CD4-positive, alpha-beta T cell (primary cell): ENCODE measurements around the gene RBM5. TPM values are rescaled to one million over a fixed set of nuclear protein-coding genes. Genes with fewer than 3 reads are reported as not detected.

Experiments
- ATAC-seq: fragments of 200-7000 bp; cut with Tn5 transposase; one replicate; pipeline ENCODE4 v1.10.0; 2022; ENCODE audit warnings: mild to moderate bottlenecking; ENCODE audit not compliant: poor library complexity
- CTCF ChIA-PET: fragments of 350-600 bp; sonication (Branson Sonifier 250); formaldehyde crosslinking; loops from one replicate; lab custom pipeline; 2021; ENCODE audit warnings: antibody characterized with exemption, inconsistent platforms; lab: Charles Lee
- POLR2A ChIA-PET: fragments of 350-600 bp; sonication (Branson Sonifier 250); formaldehyde crosslinking; loops from one replicate; lab custom pipeline; 2021; ENCODE audit warnings: antibody characterized with exemption, inconsistent platforms; lab: Charles Lee
- DNase-seq, 14 experiments: peaks; one replicate each; pipeline ENCODE4 v3.0.0-alpha.2; 2013 to 2020; ENCODE audit warnings: mixed read lengths in 2 of 14
- H3K27ac ChIP-seq, 2 donors: one replicate each; pipeline versions ENCODE4 v1.5.1 to v1.7.0; 2013; ENCODE audit warnings: low read length in 2 of 2, low read depth in 1 of 2, mild to moderate bottlenecking in 1 of 2
- H3K27me3 ChIP-seq, 2 experiments: 1 replicate in 1 of 2; 2 replicates in 1 of 2; pipeline versions ENCODE4 v1.6.1 to v1.7.0; 2013; ENCODE audit warnings: low read length in 2 of 2, control low read depth in 1 of 2, mild to moderate bottlenecking in 1 of 2, moderate library complexity in 1 of 2; ENCODE audit not compliant: insufficient read depth in 2 of 2, control insufficient read depth in 1 of 2
- H3K36me3 ChIP-seq: one replicate; pipeline ENCODE4 v1.6.1; 2013; ENCODE audit warnings: low read length, control low read depth; ENCODE audit not compliant: insufficient read depth
- H3K4me1 ChIP-seq: one replicate; pipeline ENCODE4 v1.6.1; 2013; ENCODE audit warnings: low read length, control low read depth; ENCODE audit not compliant: insufficient read depth
- H3K4me3 ChIP-seq: one replicate; pipeline ENCODE4 v1.5.1; 2013; ENCODE audit warnings: mild to moderate bottlenecking, low read length, moderate library complexity
- H3K9me3 ChIP-seq, 2 experiments: 1 replicate in 1 of 2; 2 replicates in 1 of 2; pipeline versions ENCODE4 v1.6.1 to v1.7.0; 2013; ENCODE audit warnings: low read length in 2 of 2, mild to moderate bottlenecking in 2 of 2, control low read depth in 1 of 2, moderate library complexity in 1 of 2; ENCODE audit not compliant: control insufficient read depth in 1 of 2, insufficient read depth in 1 of 2
- H3K27ac Mint-ChIP-seq: one replicate; pipeline ENCODE4 v1.8.0; 2020; ENCODE audit warnings: mixed read lengths
- H3K27me3 Mint-ChIP-seq: one replicate; pipeline ENCODE4 v1.8.0; 2021; ENCODE audit warnings: mixed read lengths
- H3K36me3 Mint-ChIP-seq: one replicate; pipeline ENCODE4 v1.8.0; 2021; ENCODE audit warnings: low read depth, mixed read lengths
- H3K4me1 Mint-ChIP-seq: one replicate; pipeline ENCODE4 v1.8.0; 2021; ENCODE audit warnings: low read depth, mixed read lengths
- H3K4me3 Mint-ChIP-seq: one replicate; pipeline ENCODE4 v1.8.0; 2020; ENCODE audit warnings: mild to moderate bottlenecking, mixed read lengths
- H3K9me3 Mint-ChIP-seq: one replicate; pipeline ENCODE4 v1.8.0; 2020; ENCODE audit warnings: mixed read lengths
- intact Hi-C, 2 experiments: fragments of 100-400 bp; cut with DNase I in 1 of 2; cut with micrococcal nuclease in 1 of 2; formaldehyde crosslinking; loops; one replicate each; pipeline versions ENCODE4 v1.15.1 to v1.9.0; 2023 to 2025; cut with DNase I, micrococcal nuclease
- total RNA-seq, 174 experiments: library from RNA in 2 of 174; stranded (reverse) in 2 of 174; gene quantifications; one replicate each; pipeline ENCODE4 v1.2.3 and lab custom pipeline; 2021 to 2026
- TF ChIP-seq, protein P1 (sequence below): fragments of 200-600 bp; IDR thresholded peaks from one replicate; pipeline ENCODE4 v1.8.0; 2022; ENCODE audit warnings: antibody characterized with exemption, mild to moderate bottlenecking

RBM5 gene
- total RNA-seq, 2 experiments from 2014 or later, result 324 to 330 TPM

DNA sequence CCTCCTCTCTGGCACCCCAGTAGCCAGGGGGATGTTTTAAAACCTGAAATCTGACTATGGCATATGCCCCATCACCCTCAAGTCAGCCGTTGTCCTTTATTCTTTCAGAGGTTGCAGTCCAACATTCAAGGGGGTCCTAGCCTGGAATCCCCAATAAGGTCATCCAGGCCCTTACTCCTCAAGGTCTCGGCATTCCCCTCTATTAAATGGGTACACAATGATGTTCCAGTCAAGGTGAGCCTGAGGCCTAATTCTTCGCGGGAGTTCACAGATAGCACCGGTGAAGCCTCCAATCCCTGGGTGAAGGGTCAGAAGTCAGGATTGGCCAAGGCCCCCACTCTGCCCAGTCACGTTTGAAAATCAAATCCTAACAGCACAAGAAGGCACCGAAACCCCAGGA, 58.3 kb downstream of the RBM5 start:
- intact Hi-C loops, result no loop called here
- H3K27me3 Mint-ChIP-seq, result peaks cover 5% of the 10 kb centered on the region
- no peak overlapping the region for H3K27ac Mint-ChIP-seq
- H3K36me3 Mint-ChIP-seq, result no peaks in the 10 kb centered on the region
- H3K4me3 Mint-ChIP-seq, result no peak overlapping the region
- no peaks in the 10 kb centered on the region for H3K9me3 ChIP-seq
- H3K27me3 ChIP-seq, result no peaks in the 10 kb centered on the region
- no peak overlapping the region for H3K27ac ChIP-seq
- no peak overlapping the region for H3K4me3 ChIP-seq
- no peaks in the 10 kb centered on the region for H3K9me3 Mint-ChIP-seq
- ATAC-seq (no peak), DNase-seq (no peak)
- H3K4me1 ChIP-seq, result no peaks in the 10 kb centered on the region
- H3K36me3 ChIP-seq, result no peaks in the 10 kb centered on the region
- TF ChIP-seq, protein P1, sequence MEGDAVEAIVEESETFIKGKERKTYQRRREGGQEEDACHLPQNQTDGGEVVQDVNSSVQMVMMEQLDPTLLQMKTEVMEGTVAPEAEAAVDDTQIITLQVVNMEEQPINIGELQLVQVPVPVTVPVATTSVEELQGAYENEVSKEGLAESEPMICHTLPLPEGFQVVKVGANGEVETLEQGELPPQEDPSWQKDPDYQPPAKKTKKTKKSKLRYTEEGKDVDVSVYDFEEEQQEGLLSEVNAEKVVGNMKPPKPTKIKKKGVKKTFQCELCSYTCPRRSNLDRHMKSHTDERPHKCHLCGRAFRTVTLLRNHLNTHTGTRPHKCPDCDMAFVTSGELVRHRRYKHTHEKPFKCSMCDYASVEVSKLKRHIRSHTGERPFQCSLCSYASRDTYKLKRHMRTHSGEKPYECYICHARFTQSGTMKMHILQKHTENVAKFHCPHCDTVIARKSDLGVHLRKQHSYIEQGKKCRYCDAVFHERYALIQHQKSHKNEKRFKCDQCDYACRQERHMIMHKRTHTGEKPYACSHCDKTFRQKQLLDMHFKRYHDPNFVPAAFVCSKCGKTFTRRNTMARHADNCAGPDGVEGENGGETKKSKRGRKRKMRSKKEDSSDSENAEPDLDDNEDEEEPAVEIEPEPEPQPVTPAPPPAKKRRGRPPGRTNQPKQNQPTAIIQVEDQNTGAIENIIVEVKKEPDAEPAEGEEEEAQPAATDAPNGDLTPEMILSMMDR, result no peak
- no peaks in the 10 kb centered on the region for H3K4me1 Mint-ChIP-seq
- ChIA-PET POLR2A (no interaction called here), CTCF (no interaction called here)

DNA sequence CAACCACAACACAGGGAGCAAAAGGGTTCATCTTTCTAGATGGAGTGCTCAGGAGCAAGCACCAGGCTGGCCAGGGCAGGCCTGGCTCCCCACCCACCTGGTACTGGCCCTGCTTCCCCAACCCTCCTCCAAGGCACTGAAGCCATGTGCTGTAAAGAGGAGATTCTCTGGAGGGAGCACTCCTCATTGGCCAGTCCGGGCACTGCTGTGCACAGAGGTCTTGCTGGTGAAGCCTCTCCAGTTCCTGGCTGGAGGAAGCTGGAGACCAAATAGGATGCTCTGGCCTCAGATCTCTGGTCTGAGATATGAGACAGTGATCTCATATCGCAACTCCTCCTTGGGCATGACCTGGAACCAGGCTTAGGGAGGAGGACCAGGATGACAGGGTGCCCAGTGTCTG, 58.7 kb downstream of the RBM5 start:
- no peaks in the 10 kb centered on the region for H3K36me3 Mint-ChIP-seq

DNA sequence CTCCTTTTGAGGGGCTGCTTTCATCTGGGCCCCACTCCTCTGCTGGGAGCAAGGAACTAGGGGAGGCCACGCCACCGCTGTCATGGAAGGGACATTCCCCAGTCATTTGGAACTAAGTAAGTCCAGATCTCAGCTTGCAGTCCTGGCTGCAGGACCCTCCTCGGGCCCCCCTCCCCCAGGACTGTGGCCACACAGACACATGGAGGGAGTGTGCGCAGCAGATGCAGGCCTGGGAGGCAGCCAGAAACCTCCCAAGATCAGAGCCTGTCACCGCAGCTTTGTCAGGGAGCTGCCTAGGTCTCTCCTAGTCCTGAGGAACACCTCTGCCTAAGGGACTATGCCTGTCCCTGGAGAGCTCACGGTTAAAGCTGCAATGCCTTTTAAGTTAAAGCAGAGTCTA, 59.1 kb downstream of the RBM5 start:
- DNase-seq (no peak), ATAC-seq (no peak)
- intact Hi-C loops, result no loop called here
- ChIA-PET CTCF (no interaction called here), POLR2A (no interaction called here)
- no peak overlapping the region for H3K4me3 ChIP-seq
- Mint-ChIP-seq H3K27me3 (peaks cover 5% of the 10 kb centered on the region), H3K4me3 (no peak overlapping the region), H3K4me1 (no peaks in the 10 kb centered on the region), H3K27ac (no peak overlapping the region), H3K9me3 (no peaks in the 10 kb centered on the region), H3K36me3 (no peaks in the 10 kb centered on the region)
- H3K27me3 ChIP-seq, result no peaks in the 10 kb centered on the region
- no peaks in the 10 kb centered on the region for H3K9me3 ChIP-seq
- no peak overlapping the region for H3K27ac ChIP-seq
- no peaks in the 10 kb centered on the region for H3K4me1 ChIP-seq
- TF ChIP-seq, protein P1, result no peak
- H3K36me3 ChIP-seq, result no peaks in the 10 kb centered on the region

More for the DNA sequence above, 58.7 kb downstream of the RBM5 start:
- intact Hi-C loops, result no loop called here
- Mint-ChIP-seq H3K4me1 (no peaks in the 10 kb centered on the region), H3K4me3 (no peak overlapping the region), H3K27ac (no peak overlapping the region), H3K9me3 (no peaks in the 10 kb centered on the region), H3K27me3 (peaks cover 5% of the 10 kb centered on the region)
- H3K4me1 ChIP-seq, result no peaks in the 10 kb centered on the region
- H3K36me3 ChIP-seq, result no peaks in the 10 kb centered on the region
- H3K27ac ChIP-seq, result no peak overlapping the region
- H3K4me3 ChIP-seq, result no peak overlapping the region
- no peak for DNase-seq
- no peaks in the 10 kb centered on the region for H3K9me3 ChIP-seq
- CTCF ChIA-PET, result no interaction called here
- no peaks in the 10 kb centered on the region for H3K27me3 ChIP-seq
- TF ChIP-seq, protein P1, result no peak
- no peak for ATAC-seq
- POLR2A ChIA-PET, result no interaction called here
